Left ventricle myocardium superior (tissue), 1 donor: Measurements from ENCODE around the gene SVEP1. TPM values are rescaled to one million over a fixed set of nuclear protein-coding genes. Genes with fewer than 3 reads are reported as not detected.

ENCODE experiments used
- total RNA-seq: library from RNA; stranded (reverse); fragmentation: NEBNext Ultra II Directional; extraction: Animal tissue kit (Norgen Biotek cat#: 25700); gene quantifications from one replicate; pipeline ENCODE4 v1.2.1, GENCODE V29; 2021
- donor health status: DM: no; HTN: yes; CAD: no; lungs with severe emphysema.

Gene SVEP1
- total RNA-seq, 1 donor from 2014 or later = 5.7 TPM

Other genes with a start within 250 kb of the SVEP1 start
- gene TXNDC8, start 241.9 kb downstream of the SVEP1 start, total RNA-seq = not detected
- gene MUSK, start 89.0 kb upstream of the SVEP1 start, total RNA-seq = 1.3 TPM